ENCODE data around the gene GGPS1.
A peak's percentile ranks its signal among the peaks of the same experiment; 100 is the strongest.
"Not testable (repeated sequence)": the region's sequence is repeated elsewhere in the genome, so short reads cannot be mapped to it uniquely, and the experiment has no call there.

The GGPS1 gene

GRCh38 chr1:235328271-235329138 is at the start of gene GGPS1:
Gene GGPS1, plus strand, starts transcription at chr1:235328570. Its CDS starts 6,695 bp downstream, at chr1:235335265.
- DNase-seq (ENCODE audit: low spot score): peak; percentile 100

- no peak for DNase-seq (ENCODE audit: low spot score)
Observed at GRCh38 chr1:235278915-235279292, 49.5 kb upstream of the GGPS1 start.

GRCh38 chr1:235279694-235280093 is 48.7 kb upstream of the GGPS1 start:
- DNase-seq (ENCODE audit: low spot score): no peak

- DNase-seq (ENCODE audit: low spot score): no peak
Observed at GRCh38 chr1:235280467-235280866, 47.9 kb upstream of the GGPS1 start.

- not testable (repeated sequence) for DNase-seq (ENCODE audit: low spot score)
Observed at GRCh38 chr1:235283636-235284035, 44.7 kb upstream of the GGPS1 start.

GRCh38 chr1:235284231-235284769 is 44.1 kb upstream of the GGPS1 start:
- DNase-seq (ENCODE audit: low spot score): no peak

GRCh38 chr1:235286667-235287066 is 41.7 kb upstream of the GGPS1 start:
- DNase-seq (ENCODE audit: low spot score): no peak

GRCh38 chr1:235287208-235287882 is 41.0 kb upstream of the GGPS1 start:
- DNase-seq (ENCODE audit: low spot score): no peak

GRCh38 chr1:235289859-235290739 is 38.3 kb upstream of the GGPS1 start:
- no peak for DNase-seq (ENCODE audit: low spot score)

GRCh38 chr1:235290740-235291502 is 37.4 kb upstream of the GGPS1 start:
- DNase-seq (ENCODE audit: low spot score): no peak

GRCh38 chr1:235291599-235292091 is 36.7 kb upstream of the GGPS1 start:
- DNase-seq (ENCODE audit: low spot score): no peak

GRCh38 chr1:235292790-235293189 is 35.6 kb upstream of the GGPS1 start:
- DNase-seq (ENCODE audit: low spot score): no peak

GRCh38 chr1:235293322-235293942 is 34.9 kb upstream of the GGPS1 start:
- DNase-seq (ENCODE audit: low spot score): no peak

GRCh38 chr1:235295902-235296350 is 32.4 kb upstream of the GGPS1 start:
- DNase-seq (ENCODE audit: low spot score): no peak

- DNase-seq (ENCODE audit: low spot score): no peak
Observed at GRCh38 chr1:235296729-235297128, 31.6 kb upstream of the GGPS1 start.

- no peak for DNase-seq (ENCODE audit: low spot score)
Observed at GRCh38 chr1:235297579-235297978, 30.8 kb upstream of the GGPS1 start.

- no peak for DNase-seq (ENCODE audit: low spot score)
Observed at GRCh38 chr1:235298758-235299157, 29.6 kb upstream of the GGPS1 start.

- no peak for DNase-seq (ENCODE audit: low spot score)
Observed at GRCh38 chr1:235299169-235299858, 29.1 kb upstream of the GGPS1 start.

- no peak for DNase-seq (ENCODE audit: low spot score)
Observed at GRCh38 chr1:235302143-235302542, 26.2 kb upstream of the GGPS1 start.

All from putamen (tissue), 1 donor.